ENCODE measurements around the gene TMEM242.
A peak's percentile ranks its signal among the peaks of the same experiment; 100 is the strongest.

Gene TMEM242

GRCh38 chr6:157249826-157250225, 73.5 kb downstream of the TMEM242 start:
- no peak for DNase-seq (ENCODE audit: low spot score)

- DNase-seq (ENCODE audit: low spot score) = no peak
Measured at GRCh38 chr6:157248264-157248663, 75.1 kb downstream of the TMEM242 start.

GRCh38 chr6:157246771-157247484, 76.4 kb downstream of the TMEM242 start:
- no peak for DNase-seq (ENCODE audit: low spot score)

- no peak for DNase-seq (ENCODE audit: low spot score)
Measured at GRCh38 chr6:157246048-157246630, 77.2 kb downstream of the TMEM242 start.

- no peak for DNase-seq (ENCODE audit: low spot score)
Measured at GRCh38 chr6:157245436-157245835, 77.9 kb downstream of the TMEM242 start.

GRCh38 chr6:157244780-157245179, 78.5 kb downstream of the TMEM242 start:
- DNase-seq (ENCODE audit: low spot score) = no peak

GRCh38 chr6:157244175-157244574, 79.1 kb downstream of the TMEM242 start:
- peak; percentile 52 for DNase-seq (ENCODE audit: low spot score)

- DNase-seq (ENCODE audit: low spot score) = no peak
Measured at GRCh38 chr6:157242791-157243190, 80.5 kb downstream of the TMEM242 start.

GRCh38 chr6:157240960-157241311, 82.4 kb downstream of the TMEM242 start:
- no peak for DNase-seq (ENCODE audit: low spot score)

- DNase-seq (ENCODE audit: low spot score) = peak; percentile 48
Measured at GRCh38 chr6:157240059-157240959, 83.0 kb downstream of the TMEM242 start.

GRCh38 chr6:157239671-157240058, 83.7 kb downstream of the TMEM242 start:
- DNase-seq (ENCODE audit: low spot score) = no peak
